Endothelial cell of umbilical vein (primary cell): ENCODE results near the gene L1CAM. TPM values are rescaled to one million over a fixed set of nuclear protein-coding genes. Genes with fewer than 3 reads are reported as not detected.

Source experiments
- BruUV-seq: library from RNA; stranded (reverse); fragments of 400-500 nt; replicated peaks from 2 replicates; lab custom pipeline; 2021; lab: Mats Ljungman, UMichigan
- CTCF ChIA-PET: fragments of 300-600, 350-600 bp; sonication (Branson Sonifier 250); formaldehyde crosslinking; loops from one replicate; lab custom pipeline; 2021; ENCODE audit warnings: antibody characterized with exemption, inconsistent platforms; lab: Charles Lee
- POLR2A ChIA-PET: fragments of 300-600, 350-600 bp; sonication (Branson Sonifier 250); formaldehyde crosslinking; loops from one replicate; lab custom pipeline; 2021; ENCODE audit warnings: antibody characterized with exemption, inconsistent platforms; lab: Charles Lee
- DNase-seq: peaks from one replicate; pipeline ENCODE4 v3.0.0-alpha.2; 2011; ENCODE audit warnings: low read depth, low spot score
- FAIRE-seq: peaks from 2 replicates; lab custom pipeline; 2011; peaks lifted over from hg19 to GRCh38; lab: Jason Lieb, UNC
- H2AFZ ChIP-seq: 2 replicates; pipeline ENCODE4 v1.6.0; 2012; ENCODE audit warnings: low read depth, low read length, control low read depth, inconsistent platforms
- H3K27ac ChIP-seq: 2 replicates; pipeline ENCODE4 v1.5.1; 2011; ENCODE audit warnings: low read depth, mild to moderate bottlenecking, control low read depth, low read length, moderate library complexity; ENCODE audit not compliant: insufficient read depth
- H3K27me3 ChIP-seq, 2 experiments: 2 replicates each; pipeline versions ENCODE4 v1.6.0 to v1.6.1; 2011; ENCODE audit warnings: low read length in 2 of 2, mixed read lengths in 1 of 2; ENCODE audit not compliant: control insufficient read depth in 2 of 2, insufficient read depth in 2 of 2
- H3K36me3 ChIP-seq, 2 experiments: 2 replicates in 1 of 2; 3 replicates in 1 of 2; pipeline ENCODE4 v1.5.1; 2011; ENCODE audit warnings: low read length in 2 of 2, mild to moderate bottlenecking in 1 of 2, moderate library complexity in 1 of 2; ENCODE audit not compliant: control insufficient read depth in 2 of 2, insufficient read depth in 2 of 2; ENCODE audit errors: extremely low read depth in 1 of 2
- H3K4me1 ChIP-seq: 3 replicates; pipeline ENCODE4 v1.5.1; 2011; ENCODE audit warnings: mild to moderate bottlenecking, low read length; ENCODE audit not compliant: control insufficient read depth, insufficient read depth; ENCODE audit errors: extremely low read depth
- H3K4me2 ChIP-seq: 2 replicates; pipeline ENCODE4 v1.6.1; 2011; ENCODE audit warnings: low read length, control low read depth, mixed read lengths; ENCODE audit not compliant: insufficient read depth
- H3K4me3 ChIP-seq, 3 experiments: fragments of 200-600 bp in 1 of 3; sonication (generic), shearing (Covaris generic) in 1 of 3; replicated peaks in 1 of 3; 2 replicates each; pipeline ENCODE4 v1.5.1; 2011 to 2016; ENCODE audit warnings: control low read depth in 3 of 3, low read length in 3 of 3, mild to moderate bottlenecking in 2 of 3, inconsistent platforms in 1 of 3, low read depth in 1 of 3, moderate library complexity in 1 of 3; ENCODE audit not compliant: insufficient read depth in 1 of 3
- H3K79me2 ChIP-seq: 2 replicates; pipeline ENCODE4 v1.6.0; 2012; ENCODE audit warnings: low read length, inconsistent platforms; ENCODE audit not compliant: control insufficient read depth, insufficient read depth
- H3K9ac ChIP-seq: replicated peaks from 2 replicates; pipeline ENCODE3; 2011; ENCODE audit warnings: low read length, control low read depth; ENCODE audit not compliant: insufficient read depth; ENCODE audit errors: extremely low read depth
- H3K9me1 ChIP-seq: replicated peaks from 3 replicates; pipeline ENCODE4 v1.6.0; 2011; ENCODE audit warnings: mild to moderate bottlenecking, low read length; ENCODE audit not compliant: control insufficient read depth, insufficient read depth; ENCODE audit errors: extremely low read depth
- H3K9me3 ChIP-seq: replicated peaks from 2 replicates; pipeline ENCODE4 v1.5.1; 2012; ENCODE audit warnings: low read length, inconsistent platforms; ENCODE audit not compliant: control insufficient read depth, insufficient read depth
- H4K20me1 ChIP-seq: replicated peaks from 2 replicates; pipeline ENCODE3; 2011; ENCODE audit warnings: mild to moderate bottlenecking, low read length; ENCODE audit not compliant: control insufficient read depth, insufficient read depth; ENCODE audit errors: extremely low read depth
- EZH2 ChIP-seq: IDR thresholded peaks from 2 replicates; pipeline ENCODE4 v1.6.1; 2012; ENCODE audit warnings: borderline replicate concordance, low read depth, mild to moderate bottlenecking, moderate library complexity, low read length, inconsistent platforms; ENCODE audit not compliant: severe bottlenecking
- FOS ChIP-seq: IDR thresholded peaks from 2 replicates; pipeline ENCODE4 v1.6.1; 2011; ENCODE audit warnings: mild to moderate bottlenecking, low read length, moderate library complexity, borderline replicate concordance; ENCODE audit not compliant: insufficient read depth
- GATA2 ChIP-seq: IDR thresholded peaks from 2 replicates; pipeline ENCODE4 v1.7.0; 2011; ENCODE audit warnings: low read depth, mild to moderate bottlenecking, moderate library complexity, mixed read lengths, low read length; ENCODE audit not compliant: insufficient read length, insufficient read depth
- JUN ChIP-seq: IDR thresholded peaks from 2 replicates; pipeline ENCODE4 v1.6.1; 2011; ENCODE audit warnings: borderline replicate concordance, low read depth; ENCODE audit not compliant: insufficient read length, insufficient read depth
- MYC ChIP-seq: IDR thresholded peaks from one replicate; pipeline ENCODE4 v1.6.1; 2011; ENCODE audit warnings: mild to moderate bottlenecking, low read depth, low read length
- POLR2A ChIP-seq: IDR thresholded peaks from 2 replicates; pipeline ENCODE4 v1.6.1; 2012; ENCODE audit warnings: low read depth, mild to moderate bottlenecking, control low read depth, low read length
- POLR2AphosphoS5 ChIP-seq: IDR thresholded peaks from 2 replicates; pipeline ENCODE4 v1.6.1; 2012; ENCODE audit warnings: low read depth, mild to moderate bottlenecking, control low read depth, low read length, moderate library complexity; ENCODE audit not compliant: insufficient read depth
- dilution Hi-C: fragments of 300-500 bp; cut with MboI; formaldehyde crosslinking; loops from one replicate; pipeline ENCODE4 v1.15.0; 2019; ENCODE audit warnings: low sequenced_read_pairs; ENCODE audit not compliant: extremely low pct_ligation_motif_present
- intact Hi-C: fragments of 100-400 bp; cut with micrococcal nuclease; formaldehyde crosslinking; loops from one replicate; pipeline ENCODE4 v1.10.0; 2022
- polyA plus RNA-seq, 4 experiments: library from polyadenylated mRNA; depleted of rRNA in 3 of 4; stranded (reverse) in 3 of 4; unstranded in 1 of 4; fragments of >200 nt; gene quantifications; 2 replicates each; pipeline versions ENCODE4 v1.2.1 to v1.2.3, GENCODE V29; 2011 to 2012; ENCODE audit warnings: missing spikeins in 1 of 4
- total RNA-seq: library from RNA; stranded (reverse); gene quantifications from 2 replicates; pipeline ENCODE4 v1.2.3, GENCODE V29; 2021
- TF ChIP-seq, protein P1 (sequence below), 2 donors: IDR thresholded peaks; 1 replicate in 1 of 2; 2 replicates in 1 of 2; pipeline ENCODE4 v1.5.1; 2011; ENCODE audit warnings: low read length in 2 of 2, mild to moderate bottlenecking in 2 of 2, moderate library complexity in 2 of 2, control low read depth in 1 of 2, inconsistent platforms in 1 of 2, low read depth in 1 of 2; ENCODE audit not compliant: insufficient read depth in 1 of 2; ENCODE audit errors: extremely low read depth in 1 of 2
- TF ChIP-seq, protein P2 (sequence below): IDR thresholded peaks from 2 replicates; pipeline ENCODE4 v1.6.1; 2011; ENCODE audit not compliant: insufficient read depth, insufficient read length

L1CAM gene
- total and polyA plus RNA-seq, 2 donors (not counting 3 experiments of a cell fraction or from before 2014, with no cell fraction given), result 0.01 TPM; not detected in 1

DNA sequence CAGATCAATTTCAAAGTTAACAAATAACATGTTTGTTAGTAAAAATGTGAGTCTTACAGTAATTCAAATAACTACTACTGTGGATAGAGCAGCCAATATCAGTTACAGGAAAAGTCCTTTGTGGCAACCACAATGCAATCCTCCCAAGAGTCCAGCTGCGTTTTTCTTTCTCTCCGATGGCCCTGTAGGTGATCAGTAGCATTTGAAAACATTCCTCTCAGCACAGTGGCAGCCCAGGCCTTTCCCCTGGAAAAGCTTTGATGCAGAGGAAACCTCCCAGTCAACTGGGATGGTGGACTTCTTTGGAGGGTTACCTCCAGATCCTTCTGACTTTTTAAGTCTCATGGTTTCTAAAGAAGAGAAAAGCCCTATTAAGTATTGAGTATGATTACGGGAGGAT, 37.6 kb downstream of the L1CAM start:
- dilution Hi-C loops, result no loop called here
- CTCF ChIA-PET, result no interaction called here
- intact Hi-C loops, result no loop called here
- FAIRE-seq (no peak), DNase-seq (no peak)
- POLR2A ChIA-PET, result no interaction called here
- no peaks in the 10 kb centered on the region for H3K79me2 ChIP-seq
- H3K36me3 ChIP-seq, result no peaks in the 10 kb centered on the region
- H3K27ac ChIP-seq, result no peak overlapping the region
- H3K4me1 ChIP-seq, result no peaks in the 10 kb centered on the region
- no peak overlapping the region for H2AFZ ChIP-seq
- no peaks in the 10 kb centered on the region for H3K9me1 ChIP-seq
- BruUV-seq, result no TSS peak
- TF ChIP-seq, protein P1, sequence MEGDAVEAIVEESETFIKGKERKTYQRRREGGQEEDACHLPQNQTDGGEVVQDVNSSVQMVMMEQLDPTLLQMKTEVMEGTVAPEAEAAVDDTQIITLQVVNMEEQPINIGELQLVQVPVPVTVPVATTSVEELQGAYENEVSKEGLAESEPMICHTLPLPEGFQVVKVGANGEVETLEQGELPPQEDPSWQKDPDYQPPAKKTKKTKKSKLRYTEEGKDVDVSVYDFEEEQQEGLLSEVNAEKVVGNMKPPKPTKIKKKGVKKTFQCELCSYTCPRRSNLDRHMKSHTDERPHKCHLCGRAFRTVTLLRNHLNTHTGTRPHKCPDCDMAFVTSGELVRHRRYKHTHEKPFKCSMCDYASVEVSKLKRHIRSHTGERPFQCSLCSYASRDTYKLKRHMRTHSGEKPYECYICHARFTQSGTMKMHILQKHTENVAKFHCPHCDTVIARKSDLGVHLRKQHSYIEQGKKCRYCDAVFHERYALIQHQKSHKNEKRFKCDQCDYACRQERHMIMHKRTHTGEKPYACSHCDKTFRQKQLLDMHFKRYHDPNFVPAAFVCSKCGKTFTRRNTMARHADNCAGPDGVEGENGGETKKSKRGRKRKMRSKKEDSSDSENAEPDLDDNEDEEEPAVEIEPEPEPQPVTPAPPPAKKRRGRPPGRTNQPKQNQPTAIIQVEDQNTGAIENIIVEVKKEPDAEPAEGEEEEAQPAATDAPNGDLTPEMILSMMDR (IDR thresholded peaks at IDR 0.05; ENCODE audit: extremely low read depth in 1 of 2, insufficient read depth in 1 of 2, low read depth in 1 of 2, low read length in 2 of 2), result no peak
- TF ChIP-seq POLR2A (no peak), GATA2 (no peak), POLR2AphosphoS5 (no peak), JUN (no peak), FOS (no peak), EZH2 (no peak), MYC (no peak)
- TF ChIP-seq, protein P2, sequence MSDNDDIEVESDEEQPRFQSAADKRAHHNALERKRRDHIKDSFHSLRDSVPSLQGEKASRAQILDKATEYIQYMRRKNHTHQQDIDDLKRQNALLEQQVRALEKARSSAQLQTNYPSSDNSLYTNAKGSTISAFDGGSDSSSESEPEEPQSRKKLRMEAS, result no peak
- no peak overlapping the region for H3K4me2 ChIP-seq
- H3K4me3 ChIP-seq, result no peak overlapping the region
- H4K20me1 ChIP-seq, result no peaks in the 10 kb centered on the region
- H3K9ac ChIP-seq, result no peak overlapping the region
- peaks cover 9 to 14% of the 10 kb centered on the region in 2 experiments for H3K27me3 ChIP-seq
- no peaks in the 10 kb centered on the region for H3K9me3 ChIP-seq
